HG03175 (cell line): ENCODE results near the gene PCLO.
"Not testable (repeated sequence)": the region's sequence is repeated elsewhere in the genome, so short reads cannot be mapped to it uniquely, and the experiment has no call there.

Experiments used
- ATAC-seq: cut with Tn5 transposase; IDR thresholded peaks from one replicate; pipeline ENCODE4 v1.9.1; 2021; ENCODE audit warnings: mild to moderate bottlenecking, moderate library complexity; ENCODE audit not compliant: unreplicated experiment

Gene PCLO

DNA sequence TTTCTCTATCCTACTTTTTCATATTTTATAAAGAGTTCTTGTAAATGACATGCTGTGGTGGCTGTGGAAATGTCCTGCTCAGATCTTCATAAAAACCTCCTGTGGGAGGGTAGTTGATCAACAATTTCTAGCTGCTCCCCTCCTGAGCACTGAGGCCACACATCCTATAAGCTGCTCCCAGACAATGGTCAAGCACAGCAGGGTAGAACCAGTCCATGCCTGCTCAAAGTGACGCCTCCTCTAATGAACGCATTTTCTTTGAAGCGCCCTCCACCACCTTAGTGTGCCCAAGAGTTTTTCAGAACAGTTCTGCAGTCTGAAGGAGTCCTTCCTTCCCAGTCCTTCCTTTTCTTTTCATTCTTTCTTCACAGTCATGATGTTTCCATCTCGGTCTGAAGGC lies 420.5 kb downstream of the PCLO start:
- no peak for ATAC-seq

DNA sequence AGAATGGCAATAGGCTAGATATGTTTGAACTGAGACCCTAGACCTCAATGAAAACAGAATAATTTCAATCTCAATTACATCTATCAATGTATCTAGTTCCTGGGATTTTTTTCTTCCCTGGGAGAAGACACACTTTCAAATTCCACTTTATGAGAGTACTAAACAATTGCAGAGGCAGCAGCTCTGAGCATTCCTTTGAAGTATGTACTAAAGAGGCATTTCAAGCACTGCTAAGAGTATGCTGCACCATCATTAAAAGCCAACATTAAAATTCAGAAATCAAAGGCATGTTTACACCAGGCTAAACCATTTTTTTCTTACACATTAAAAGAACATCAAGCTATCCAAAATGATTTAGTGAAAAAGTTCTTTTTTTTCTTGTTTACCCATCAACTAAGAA lies 421.2 kb downstream of the PCLO start:
- no peak for ATAC-seq

DNA sequence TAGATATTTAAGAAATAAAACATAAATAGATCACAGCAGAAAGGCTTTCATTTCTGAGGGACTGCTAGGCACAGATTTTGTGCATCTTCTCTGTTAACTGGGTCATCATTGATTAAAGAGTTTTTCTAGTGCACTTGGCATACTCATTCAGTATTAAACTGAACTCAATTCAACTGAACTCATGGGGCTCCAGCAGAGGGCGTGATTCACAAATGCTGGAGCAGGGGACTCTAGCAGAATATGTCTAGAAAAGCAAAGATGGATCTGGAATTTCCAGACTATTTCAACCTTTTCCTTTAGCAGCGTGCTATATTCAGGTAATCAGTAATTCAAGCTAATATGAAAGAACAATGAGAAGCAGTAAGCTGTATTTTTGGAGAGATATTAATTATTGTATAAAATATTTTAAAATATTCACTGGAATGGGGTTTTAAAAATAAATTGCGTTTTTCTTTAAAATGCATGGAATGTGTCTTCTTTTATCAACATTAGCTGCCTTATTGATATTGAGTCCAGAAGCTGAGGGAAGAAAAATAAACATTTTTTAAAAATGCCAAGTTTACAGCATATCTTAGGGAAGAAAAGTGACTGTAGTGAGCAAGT lies 422.3 kb downstream of the PCLO start:
- ATAC-seq = no peak

DNA sequence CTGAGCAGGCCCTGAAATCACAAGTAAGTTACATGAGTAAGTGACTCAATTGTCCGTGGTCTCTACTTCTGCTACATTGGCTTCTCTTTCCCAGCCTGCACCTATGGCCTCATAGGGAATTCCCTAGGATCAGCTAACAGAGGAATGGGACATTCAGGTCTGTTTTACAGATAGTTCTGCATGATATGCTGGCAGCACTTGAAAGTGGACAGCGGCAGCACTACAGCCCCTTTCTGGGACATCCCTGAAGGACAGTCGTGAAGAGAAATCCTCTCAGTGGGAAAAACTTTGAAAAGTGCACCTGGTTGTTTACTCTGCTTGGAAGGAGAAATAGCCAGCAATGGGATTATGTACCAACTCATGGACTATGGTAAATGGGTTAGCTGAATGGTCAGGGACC lies 426.1 kb downstream of the PCLO start:
- no peak for ATAC-seq

DNA sequence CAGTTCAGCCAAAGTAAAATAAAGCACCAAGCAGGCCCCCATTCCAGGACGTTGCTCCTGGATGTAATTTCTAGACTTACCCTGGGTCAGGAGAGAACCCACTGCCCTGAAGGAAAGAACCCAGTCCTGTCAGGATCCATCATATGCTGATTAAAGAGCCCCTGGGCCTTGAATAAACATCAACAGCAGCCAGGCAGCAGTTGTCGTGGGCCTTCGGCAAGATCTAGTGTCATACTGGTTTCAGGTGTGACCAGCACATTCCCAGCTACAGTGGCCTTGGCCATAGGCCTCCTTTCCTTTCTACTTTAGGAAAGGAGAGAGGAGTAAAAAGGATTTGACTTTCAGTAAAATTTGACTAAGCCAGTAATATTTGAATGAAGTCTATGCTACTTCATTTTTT lies 430.0 kb downstream of the PCLO start:
- no peak for ATAC-seq

DNA sequence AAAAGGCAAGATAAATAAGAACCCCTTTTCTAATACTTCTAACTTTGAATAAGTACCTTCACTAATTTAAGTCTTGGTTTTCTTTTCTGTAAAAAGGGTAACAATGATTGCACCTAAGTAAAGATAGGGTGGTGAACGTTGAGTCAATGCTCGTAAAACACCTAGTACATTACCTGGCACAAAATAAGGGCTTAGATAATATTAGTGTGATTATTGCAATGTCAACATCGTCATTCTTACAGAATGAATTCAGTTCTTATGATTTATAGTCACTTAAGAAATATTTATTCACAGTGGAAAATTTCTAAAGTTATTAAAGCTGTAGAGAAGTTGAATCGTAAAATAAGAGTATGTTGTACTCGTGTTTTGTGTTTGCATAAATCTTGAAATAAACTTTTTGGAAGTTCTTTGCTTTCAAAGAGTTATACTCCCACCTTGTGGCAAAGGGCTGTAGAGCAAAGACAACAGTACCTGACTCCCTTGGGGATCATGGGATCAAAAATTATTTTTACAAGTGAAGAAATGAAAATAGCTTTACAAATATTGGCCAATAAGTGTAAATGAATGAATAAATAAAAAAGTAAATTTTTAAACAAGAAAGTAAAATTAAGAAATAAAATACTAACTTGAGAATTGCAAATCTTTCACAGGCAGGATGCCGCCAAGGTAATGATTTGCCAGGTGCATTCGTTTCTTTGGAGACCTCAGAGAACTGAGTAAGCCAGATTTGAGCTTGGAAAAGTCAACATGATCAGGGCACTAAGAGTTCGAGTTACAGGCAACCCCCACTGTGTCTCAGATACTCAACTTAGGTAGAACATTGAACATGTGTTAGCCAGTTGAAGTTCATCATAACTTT lies 433.3 kb downstream of the PCLO start:
- ATAC-seq = no peak

DNA sequence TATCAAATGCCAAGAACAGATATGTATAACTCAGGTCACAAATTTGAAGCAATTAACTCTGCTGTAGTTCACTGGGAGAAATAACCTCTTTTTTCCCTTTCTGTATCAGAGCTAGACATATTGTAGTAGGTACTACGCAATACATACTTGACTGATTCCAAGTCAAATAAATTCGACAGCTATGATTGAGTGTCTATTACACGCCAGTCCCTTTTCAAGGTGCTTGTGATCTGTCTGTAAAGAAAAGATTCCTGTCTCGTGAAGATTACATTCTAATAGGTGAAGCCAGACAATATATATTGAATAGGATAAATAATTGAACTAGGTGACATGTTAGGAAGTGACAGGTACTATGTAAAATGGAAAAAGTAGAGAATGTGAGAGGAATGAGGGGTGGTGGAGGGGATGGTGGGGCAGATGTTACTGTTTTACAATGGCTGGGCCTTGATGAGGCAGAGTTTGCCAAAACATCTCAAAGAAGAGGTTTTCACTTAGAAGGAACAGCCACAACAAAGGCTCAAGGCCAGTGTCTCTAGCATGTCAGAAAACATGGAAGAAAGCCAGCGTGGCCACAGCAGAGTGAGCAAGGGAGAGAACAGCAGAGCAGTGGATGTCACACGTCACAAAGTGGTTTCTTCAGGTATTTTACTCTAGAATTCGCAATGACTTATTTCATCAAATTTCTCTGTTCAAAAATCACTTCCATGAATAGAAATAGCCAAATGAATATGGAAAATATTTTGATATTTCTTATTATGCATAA lies 436.5 kb downstream of the PCLO start:
- ATAC-seq = no peak

DNA sequence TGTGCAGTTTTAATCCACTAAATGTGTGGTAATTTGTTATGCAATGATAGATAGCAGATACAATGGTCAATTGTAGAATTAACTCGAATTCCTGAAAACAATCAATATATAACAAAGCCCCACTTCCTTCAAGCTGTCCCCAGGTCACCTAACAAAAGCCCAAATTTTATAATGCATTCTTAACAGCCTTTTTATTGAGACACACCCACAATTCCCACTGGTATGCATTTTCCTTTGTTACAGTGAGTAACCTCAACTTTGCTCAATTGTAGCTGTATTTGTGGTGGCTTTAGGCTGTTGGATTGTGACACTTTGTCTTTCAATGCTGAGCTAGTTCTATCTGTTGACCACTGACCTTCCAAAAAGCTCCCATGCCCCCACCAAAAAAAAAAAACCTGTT lies 439.3 kb downstream of the PCLO start:
- no peak for ATAC-seq

DNA sequence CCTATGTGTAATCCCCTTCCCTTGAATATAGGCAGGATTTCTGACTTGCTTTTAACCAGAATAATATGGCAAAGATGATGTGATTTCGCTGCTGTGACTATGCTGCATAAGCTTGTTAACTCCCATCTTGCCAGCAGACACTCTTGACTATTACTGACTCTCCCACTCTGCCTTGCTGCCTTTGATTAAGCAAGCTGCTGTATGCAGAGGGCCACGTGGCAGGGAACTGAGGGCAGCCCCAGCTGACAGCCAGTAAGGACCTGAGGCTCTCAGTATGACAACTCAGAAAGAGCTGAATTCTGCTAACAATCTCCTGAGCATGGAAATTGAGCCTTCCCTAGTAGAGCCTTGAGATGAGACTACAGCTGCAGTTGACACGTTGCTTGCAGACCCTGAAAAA lies 439.7 kb downstream of the PCLO start:
- no peak for ATAC-seq

DNA sequence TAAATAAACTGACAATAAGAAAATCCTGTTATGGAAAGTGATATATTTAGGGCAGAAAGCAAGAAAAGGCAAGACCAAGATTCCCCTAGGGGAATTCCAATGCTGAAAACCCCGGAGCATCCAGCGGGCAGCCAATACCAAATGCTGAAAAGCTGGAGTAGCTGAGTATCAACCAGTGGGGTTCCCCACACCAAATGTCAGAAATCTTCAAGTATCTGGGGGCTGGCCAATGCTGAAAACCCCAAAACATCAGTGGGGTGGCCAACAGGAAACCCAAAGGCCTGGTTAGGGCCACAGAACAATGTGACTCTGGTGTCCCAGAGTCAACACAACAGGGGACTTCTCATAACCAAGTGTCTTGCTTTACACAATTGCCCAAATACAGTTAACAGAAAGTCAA lies 447.3 kb downstream of the PCLO start:
- ATAC-seq = no peak

DNA sequence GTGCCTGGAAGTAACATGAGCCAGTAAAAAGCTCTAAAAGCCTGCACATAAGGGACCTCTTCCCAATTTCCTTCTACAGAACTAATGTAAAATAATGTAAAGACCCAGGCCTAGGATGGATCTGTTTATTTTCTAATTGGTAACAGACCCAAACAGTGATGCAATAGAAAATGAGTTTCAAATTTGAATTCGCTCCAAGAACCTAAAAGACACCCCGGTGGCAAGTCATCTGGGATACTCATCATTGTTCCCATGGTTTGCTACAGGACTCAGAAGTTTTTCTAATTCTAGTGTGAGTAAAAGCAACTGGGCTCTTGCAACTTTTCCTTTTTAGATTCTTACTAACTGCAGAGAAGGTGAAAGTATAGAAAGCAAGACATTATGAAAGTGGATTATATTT lies 447.8 kb downstream of the PCLO start:
- ATAC-seq = no peak

DNA sequence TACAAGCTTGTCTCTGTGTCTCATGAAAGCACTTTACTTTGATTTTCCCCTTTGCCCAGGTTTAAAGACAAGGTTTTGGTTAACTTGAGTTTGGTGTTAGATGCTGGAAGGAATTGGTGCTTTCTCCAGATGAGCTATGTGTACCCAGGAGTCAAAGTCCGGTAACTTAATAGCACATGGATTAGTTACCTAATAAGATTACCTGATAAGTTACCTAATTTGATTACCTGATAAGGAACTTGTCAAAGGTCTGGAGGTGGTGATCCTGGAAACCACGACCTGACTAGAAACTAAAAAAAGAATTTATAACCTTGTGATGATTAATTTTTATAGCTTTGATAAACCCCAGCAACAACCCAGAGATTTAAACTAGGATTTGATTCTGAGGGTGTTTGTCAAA lies 449.2 kb downstream of the PCLO start:
- no peak for ATAC-seq

DNA sequence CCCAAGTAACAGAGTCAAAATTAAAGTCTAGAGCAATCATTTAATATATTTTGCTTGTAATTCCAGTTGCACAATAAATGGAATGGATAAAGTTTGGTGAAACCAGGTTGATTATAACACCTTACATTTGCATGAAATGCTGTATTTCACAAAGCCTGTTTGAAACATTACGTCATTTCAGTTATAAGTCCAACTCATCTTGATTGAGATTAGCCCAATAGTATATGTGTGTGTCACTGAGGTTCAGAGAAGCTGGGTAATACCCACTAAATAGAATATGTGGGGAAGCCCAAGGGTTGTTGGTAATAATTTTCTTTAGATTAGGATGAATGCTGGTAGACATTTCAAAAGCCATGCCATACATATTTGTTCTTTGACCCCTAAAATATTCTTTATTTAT lies 456.3 kb downstream of the PCLO start:
- not testable (repeated sequence) for ATAC-seq

DNA sequence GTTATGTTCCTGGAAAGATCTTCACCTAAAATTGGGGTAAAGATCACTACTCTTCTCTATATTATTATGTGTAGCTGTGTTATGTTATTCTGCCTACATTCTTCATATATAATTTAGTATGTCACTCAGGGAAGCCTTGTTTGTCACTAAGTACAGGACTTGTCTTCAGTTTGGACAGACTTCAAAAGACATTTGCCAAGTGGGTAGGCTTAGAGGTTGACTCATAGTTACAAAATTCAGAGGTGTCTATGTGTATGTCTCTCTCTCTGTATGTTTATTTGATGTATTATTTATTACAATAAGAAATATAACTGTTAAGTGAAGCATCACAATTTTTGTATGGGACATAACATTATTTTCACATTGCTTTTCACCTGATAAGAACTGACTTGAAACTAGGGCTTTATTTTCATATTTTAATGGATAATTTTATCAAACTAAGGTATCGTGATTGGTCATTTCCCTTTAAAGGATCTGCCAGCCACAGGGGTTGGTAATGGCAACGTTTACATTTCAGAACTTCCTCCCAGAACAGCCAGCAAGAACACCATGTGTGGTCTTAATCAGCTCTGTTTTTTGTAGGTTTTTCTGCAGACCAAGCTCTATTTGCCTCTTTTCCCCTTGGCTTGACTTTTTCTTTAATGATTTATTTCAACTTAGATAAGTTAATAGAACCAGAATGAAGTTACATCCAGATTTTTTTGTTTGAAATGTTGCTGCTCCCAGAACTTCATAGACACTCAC lies 457.0 kb downstream of the PCLO start:
- ATAC-seq = no peak

DNA sequence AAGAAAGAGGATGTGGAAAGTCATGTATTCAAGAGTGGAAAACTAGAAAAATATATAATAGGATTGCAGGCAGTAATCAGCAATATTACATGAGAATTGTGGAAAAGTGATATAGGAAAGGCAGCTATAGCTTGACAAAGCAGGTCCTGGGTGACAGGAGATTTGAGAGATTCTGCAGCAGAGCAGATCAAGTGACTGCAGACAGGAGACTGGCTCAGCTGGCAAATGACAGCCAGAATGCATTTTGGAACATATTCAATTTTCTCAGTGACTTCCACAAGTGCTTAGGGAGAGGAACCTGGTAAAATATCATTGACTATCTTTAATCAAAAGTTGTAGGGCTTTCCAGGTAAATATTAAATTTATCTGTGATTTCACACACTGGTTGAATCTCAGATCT lies 458.6 kb downstream of the PCLO start:
- ATAC-seq = no peak
